ENCODE data around the gene HBM. TPM values are rescaled to one million over a fixed set of nuclear protein-coding genes. Genes with fewer than 3 reads are reported as not detected.
"Not testable (repeated sequence)": the region's sequence is repeated elsewhere in the genome, so short reads cannot be mapped to it uniquely, and the experiment has no call there.

The HBM gene
- total RNA-seq, 1 experiment from 2014 or later, result not detected

GRCh38 chr16:154217-155030, 11.4 kb upstream of the HBM start:
- no peaks in the 10 kb centered on the region for H3K36me3 ChIP-seq (ENCODE audit: control insufficient read depth, insufficient read depth, low read length)
- Mint-ChIP-seq H3K27ac (ENCODE audit: unreplicated experiment) (no peak overlapping the region), H3K4me1 (ENCODE audit: low read depth, unreplicated experiment) (peaks cover 13% of the 10 kb centered on the region), H3K4me3 (ENCODE audit: unreplicated experiment) (peak overlapping the region; percentile 79), H3K9me3 (ENCODE audit: unreplicated experiment) (no peaks in the 10 kb centered on the region), H3K27me3 (ENCODE audit: insufficient read depth, unreplicated experiment) (peaks cover 7% of the 10 kb centered on the region), H3K36me3 (ENCODE audit: insufficient read depth, unreplicated experiment) (peaks cover 12% of the 10 kb centered on the region)
- H3K9me3 ChIP-seq, result no peaks in the 10 kb centered on the region
- H3K4me3 ChIP-seq (ENCODE audit: low read depth, low read length), result peak overlapping the region; percentile 38
- no peak for TF ChIP-seq CTCF (IDR thresholded peaks at IDR 0.05; ENCODE audit: insufficient read depth in 1 of 2, low read depth in 1 of 2, low read length in 1 of 2, severe bottlenecking in 1 of 2, unreplicated experiment in 1 of 2)
- ChIA-PET CTCF (no interaction called here), POLR2A (no interaction called here)
- no TSS peak for BruUV-seq (replicated peaks)
- peak; percentile 53 to 57 for DNase-seq
- H3K27me3 ChIP-seq (replicated peaks; ENCODE audit: control insufficient read depth, insufficient read depth, low read length), result no peaks in the 10 kb centered on the region; the same call in 1 of the 2 replicates
- intact Hi-C loops (cut with micrococcal nuclease; ENCODE audit: unreplicated experiment), result no loop called here
- no peaks in the 10 kb centered on the region for H3K4me1 ChIP-seq

- Mint-ChIP-seq H3K4me1 (ENCODE audit: low read depth, unreplicated experiment) (peaks cover 16% of the 10 kb centered on the region), H3K9me3 (ENCODE audit: unreplicated experiment) (no peaks in the 10 kb centered on the region), H3K36me3 (ENCODE audit: insufficient read depth, unreplicated experiment) (peaks cover 12% of the 10 kb centered on the region), H3K27ac (ENCODE audit: unreplicated experiment) (no peak overlapping the region), H3K27me3 (ENCODE audit: insufficient read depth, unreplicated experiment) (peaks cover 10% of the 10 kb centered on the region), H3K4me3 (ENCODE audit: unreplicated experiment) (peak overlapping the region; percentile 79)
- Histone ChIP-seq H3K27me3 (replicated peaks; ENCODE audit: control insufficient read depth, insufficient read depth, low read length) (no peaks in the 10 kb centered on the region; the same call in 1 of the 2 replicates), H3K4me3 (ENCODE audit: low read depth, low read length) (peak overlapping the region; percentile 38), H3K9me3 (no peaks in the 10 kb centered on the region), H3K36me3 (ENCODE audit: control insufficient read depth, insufficient read depth, low read length) (no peaks in the 10 kb centered on the region), H3K4me1 (no peaks in the 10 kb centered on the region)
- ChIA-PET CTCF (no interaction called here), POLR2A (no interaction called here)
- intact Hi-C loops (cut with micrococcal nuclease; ENCODE audit: unreplicated experiment), result no loop called here
- no peak for DNase-seq
- BruUV-seq (replicated peaks), result no TSS peak
- no peak for TF ChIP-seq CTCF (IDR thresholded peaks at IDR 0.05; ENCODE audit: insufficient read depth in 1 of 2, low read depth in 1 of 2, low read length in 1 of 2, severe bottlenecking in 1 of 2, unreplicated experiment in 1 of 2)
Measured at GRCh38 chr16:155031-155398, 10.8 kb upstream of the HBM start.

- Mint-ChIP-seq H3K9me3 (ENCODE audit: unreplicated experiment) (no peaks in the 10 kb centered on the region), H3K27ac (ENCODE audit: unreplicated experiment) (no peak overlapping the region), H3K4me3 (ENCODE audit: unreplicated experiment) (no peak overlapping the region), H3K36me3 (ENCODE audit: insufficient read depth, unreplicated experiment) (peaks cover 10% of the 10 kb centered on the region), H3K4me1 (ENCODE audit: low read depth, unreplicated experiment) (peaks cover 16% of the 10 kb centered on the region), H3K27me3 (ENCODE audit: insufficient read depth, unreplicated experiment) (peaks cover 10% of the 10 kb centered on the region)
- POLR2A ChIA-PET, result no interaction called here
- no peaks in the 10 kb centered on the region; the same call in 1 of the 2 replicates for H3K27me3 ChIP-seq (replicated peaks; ENCODE audit: control insufficient read depth, insufficient read depth, low read length)
- no peak for TF ChIP-seq CTCF (IDR thresholded peaks at IDR 0.05; ENCODE audit: insufficient read depth in 1 of 2, low read depth in 1 of 2, low read length in 1 of 2, severe bottlenecking in 1 of 2, unreplicated experiment in 1 of 2)
- CTCF ChIA-PET, result no interaction called here
- intact Hi-C loops (cut with micrococcal nuclease; ENCODE audit: unreplicated experiment), result no loop called here
- no peak overlapping the region for H3K4me3 ChIP-seq (ENCODE audit: low read depth, low read length)
- BruUV-seq (replicated peaks), result no TSS peak
- no peaks in the 10 kb centered on the region for H3K36me3 ChIP-seq (ENCODE audit: control insufficient read depth, insufficient read depth, low read length)
- no peaks in the 10 kb centered on the region for H3K4me1 ChIP-seq
- no peak for DNase-seq
- H3K9me3 ChIP-seq, result no peaks in the 10 kb centered on the region
Measured at GRCh38 chr16:159136-159849, 6.5 kb upstream of the HBM start.

GRCh38 chr16:160242-160641, 5.5 kb upstream of the HBM start:
- H3K4me3 ChIP-seq (ENCODE audit: low read depth, low read length); H3K36me3 Mint-ChIP-seq (ENCODE audit: insufficient read depth, unreplicated experiment); H3K4me1 ChIP-seq; H3K27ac Mint-ChIP-seq (ENCODE audit: unreplicated experiment); H3K36me3 ChIP-seq (ENCODE audit: control insufficient read depth, insufficient read depth, low read length); H3K27me3 Mint-ChIP-seq (ENCODE audit: insufficient read depth, unreplicated experiment); CTCF ChIA-PET; DNase-seq; H3K9me3 ChIP-seq; H3K27me3 ChIP-seq (replicated peaks; ENCODE audit: control insufficient read depth, insufficient read depth, low read length); H3K9me3 Mint-ChIP-seq (ENCODE audit: unreplicated experiment); H3K4me3 Mint-ChIP-seq (ENCODE audit: unreplicated experiment); intact Hi-C loops (cut with micrococcal nuclease; ENCODE audit: unreplicated experiment); BruUV-seq (replicated peaks); POLR2A ChIA-PET: not testable (repeated sequence)
- peaks cover 10% of the 10 kb centered on the region for H3K4me1 Mint-ChIP-seq (ENCODE audit: low read depth, unreplicated experiment)

All from Caco-2 (cell line).